ENCODE results near the gene OGA.

Gene OGA

DNA sequence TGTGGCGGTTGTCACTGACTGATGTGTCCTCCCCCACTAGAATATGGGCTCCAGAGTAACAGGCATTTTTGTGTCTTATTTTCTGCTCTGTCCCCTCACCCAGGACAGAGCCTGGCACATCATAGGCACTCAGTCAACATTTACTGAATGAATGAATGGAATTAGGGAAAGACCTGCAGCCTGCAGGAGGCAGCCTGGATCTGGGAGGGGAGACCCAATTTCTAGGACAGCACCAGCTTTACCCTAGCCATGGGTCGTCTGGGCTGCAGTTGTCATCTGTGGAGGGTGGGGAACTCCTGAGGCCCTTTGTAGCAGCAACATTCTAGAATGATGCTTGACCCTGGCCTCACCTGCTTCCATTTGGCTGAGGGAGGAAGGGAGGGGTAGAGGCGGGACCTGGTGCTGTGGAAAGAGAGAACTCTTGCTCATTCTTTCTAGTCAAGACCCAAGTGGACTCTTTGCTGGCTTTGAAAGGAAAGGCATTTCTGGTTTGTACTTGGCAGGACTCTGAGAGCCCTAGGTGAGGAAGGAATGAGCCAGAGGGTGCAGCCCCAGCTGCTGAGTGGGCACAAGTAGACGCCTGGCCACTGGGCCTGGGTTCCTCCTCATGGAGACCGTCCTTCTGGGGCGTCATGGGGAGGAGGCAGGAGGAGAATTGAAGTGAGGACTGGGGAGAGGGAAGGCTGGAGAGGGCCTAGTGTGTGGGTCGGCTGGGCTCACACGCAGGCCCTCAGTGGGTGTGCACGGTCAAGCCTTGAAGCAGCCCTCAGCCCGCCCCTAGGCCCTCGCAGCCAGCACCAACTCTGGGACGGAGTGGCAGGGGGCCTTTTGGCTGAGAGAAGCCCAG, 51.3 kb downstream of the OGA start:
- TF ChIP-seq EZH2 (IDR thresholded peaks at IDR 0.05) (no peak), FOXP2 (optimal IDR thresholded peaks at IDR 0.05; ENCODE audit: control extremely low read depth, extremely low read length, insufficient read depth) (no peak), POLR2AphosphoS5 (IDR thresholded peaks at IDR 0.05; ENCODE audit: borderline replicate concordance, low read depth, low read length) (no peak)
- H3K27ac ChIP-seq, result no peak overlapping the region
- no peaks in the 10 kb centered on the region for H3K36me3 ChIP-seq (ENCODE audit: insufficient read depth, low read length)
- H3K9ac ChIP-seq (ENCODE audit: insufficient read length), result no peak overlapping the region
- H3K9me3 ChIP-seq (ENCODE audit: low read depth, low read length), result no peaks in the 10 kb centered on the region
- no peak for DNase-seq (ENCODE audit: low read depth, low spot score)
- H3K4me3 ChIP-seq, result no peak overlapping the region

DNA sequence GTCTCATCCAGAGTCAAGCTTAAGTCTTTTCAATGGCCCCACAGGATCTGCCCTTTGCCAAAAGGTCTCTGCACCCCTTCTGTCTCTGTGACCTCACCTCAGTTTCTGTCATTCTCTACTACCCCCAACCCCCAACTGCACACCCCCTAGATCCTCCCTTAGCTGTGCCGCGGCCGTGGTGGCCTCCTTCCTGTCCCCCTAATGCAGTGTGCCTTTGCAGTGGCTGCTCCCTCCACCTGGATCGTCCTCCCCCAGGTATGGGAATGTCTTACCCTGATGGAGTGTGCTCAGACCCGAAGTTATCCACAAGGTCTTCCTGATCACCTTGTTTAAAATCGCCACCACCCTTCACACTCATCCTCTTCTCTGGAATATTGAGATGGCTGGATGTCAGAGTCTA, 51.9 kb downstream of the OGA start:
- no peaks in the 10 kb centered on the region for H3K36me3 ChIP-seq (ENCODE audit: insufficient read depth, low read length)
- DNase-seq (ENCODE audit: low read depth, low spot score), result no peak
- H3K4me3 ChIP-seq, result no peak overlapping the region
- no peak overlapping the region for H3K9ac ChIP-seq (ENCODE audit: insufficient read length)
- TF ChIP-seq FOXP2 (optimal IDR thresholded peaks at IDR 0.05; ENCODE audit: control extremely low read depth, extremely low read length, insufficient read depth) (no peak), EZH2 (IDR thresholded peaks at IDR 0.05) (no peak), POLR2AphosphoS5 (IDR thresholded peaks at IDR 0.05; ENCODE audit: borderline replicate concordance, low read depth, low read length) (no peak)
- no peak overlapping the region for H3K27ac ChIP-seq
- H3K9me3 ChIP-seq (ENCODE audit: low read depth, low read length), result no peaks in the 10 kb centered on the region

DNA sequence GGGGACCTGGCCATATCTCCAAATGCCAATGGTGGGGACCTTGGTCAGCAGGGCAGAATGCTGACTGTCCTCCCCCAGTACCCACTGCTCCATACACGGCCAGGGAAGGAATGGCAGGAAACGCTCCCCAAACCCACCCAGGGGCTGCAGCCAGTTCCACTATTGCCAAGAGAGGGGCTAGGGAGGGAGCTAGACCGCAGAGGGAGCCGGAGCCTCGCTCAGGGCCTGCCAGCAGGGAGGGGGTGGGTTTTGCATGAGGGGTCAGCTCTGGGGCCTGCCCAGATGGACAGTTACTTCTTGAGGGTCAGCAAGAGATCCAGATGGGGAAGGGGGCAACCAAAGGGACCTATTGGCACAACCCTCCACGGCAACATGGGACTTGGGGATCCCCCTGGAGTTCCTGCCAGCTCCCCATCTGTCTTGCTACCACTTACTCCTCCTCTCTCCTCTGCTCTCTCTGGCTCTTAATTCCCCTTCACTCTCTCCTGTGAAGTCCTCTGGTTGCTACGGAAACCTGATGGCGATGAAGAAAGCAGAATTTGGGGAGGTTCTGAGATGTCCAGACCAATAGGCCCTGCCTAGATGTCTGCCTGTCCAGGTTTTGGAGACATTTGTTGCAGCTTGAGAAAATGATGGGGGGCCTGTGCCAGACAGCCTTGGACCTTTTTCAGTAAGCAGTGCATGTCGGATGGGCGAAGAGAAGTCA, 55.0 kb downstream of the OGA start:
- H3K9me3 ChIP-seq (ENCODE audit: low read depth, low read length), result no peaks in the 10 kb centered on the region
- no peak overlapping the region for H3K9ac ChIP-seq (ENCODE audit: insufficient read length)
- DNase-seq (ENCODE audit: low read depth, low spot score), result no peak
- no peak overlapping the region for H3K27ac ChIP-seq
- no peaks in the 10 kb centered on the region for H3K36me3 ChIP-seq (ENCODE audit: insufficient read depth, low read length)
- TF ChIP-seq FOXP2 (optimal IDR thresholded peaks at IDR 0.05; ENCODE audit: control extremely low read depth, extremely low read length, insufficient read depth) (no peak), POLR2AphosphoS5 (IDR thresholded peaks at IDR 0.05; ENCODE audit: borderline replicate concordance, low read depth, low read length) (no peak), EZH2 (IDR thresholded peaks at IDR 0.05) (no peak)
- no peak overlapping the region for H3K4me3 ChIP-seq

DNA sequence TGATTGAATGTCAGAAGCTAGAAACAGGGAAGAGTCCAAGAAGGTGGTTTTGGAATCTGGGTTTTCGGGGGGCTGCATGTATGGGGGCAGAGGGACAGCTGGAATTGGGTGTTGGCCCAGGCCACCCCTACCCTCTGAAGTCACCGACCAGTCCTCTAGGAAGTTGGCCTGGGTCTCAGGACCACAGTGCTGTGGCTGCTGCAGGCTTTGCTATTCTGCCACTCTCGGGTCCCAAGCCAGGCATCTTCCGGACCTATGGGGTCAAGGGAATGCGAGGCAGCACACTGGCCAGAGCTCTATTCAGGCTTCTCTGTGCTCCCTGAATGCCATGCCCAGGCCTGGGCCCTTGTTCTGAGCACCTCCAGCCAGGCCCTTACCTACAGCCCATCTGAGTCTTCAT, 55.5 kb downstream of the OGA start:
- Histone ChIP-seq H3K36me3 (ENCODE audit: insufficient read depth, low read length) (no peaks in the 10 kb centered on the region), H3K9ac (ENCODE audit: insufficient read length) (no peak overlapping the region), H3K4me3 (no peak overlapping the region), H3K27ac (no peak overlapping the region), H3K9me3 (ENCODE audit: low read depth, low read length) (no peaks in the 10 kb centered on the region)
- no peak for DNase-seq (ENCODE audit: low read depth, low spot score)
- TF ChIP-seq FOXP2 (optimal IDR thresholded peaks at IDR 0.05; ENCODE audit: control extremely low read depth, extremely low read length, insufficient read depth), result no peak
- no peak for TF ChIP-seq POLR2AphosphoS5 (IDR thresholded peaks at IDR 0.05; ENCODE audit: borderline replicate concordance, low read depth, low read length)
- TF ChIP-seq EZH2 (IDR thresholded peaks at IDR 0.05), result no peak

DNA sequence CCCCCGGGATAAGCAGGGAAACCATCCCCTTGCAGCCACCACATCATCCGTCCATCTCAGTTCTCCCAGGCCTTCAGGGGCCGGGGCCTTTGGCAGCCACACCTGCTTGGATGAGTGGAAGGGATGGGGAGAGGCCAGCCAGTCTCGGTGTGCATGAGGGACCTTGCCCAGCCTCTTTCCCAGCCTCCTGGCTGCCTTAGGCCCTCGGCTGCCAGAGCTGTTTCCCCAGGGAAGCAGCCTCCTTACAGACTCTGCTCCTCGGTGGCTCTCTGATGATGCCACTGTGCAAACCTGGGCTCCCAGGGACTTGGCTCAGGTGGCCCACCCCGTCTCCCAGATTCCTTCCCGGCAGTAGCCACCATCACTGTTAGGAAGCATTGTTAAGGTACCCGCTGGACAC, 57.0 kb downstream of the OGA start:
- Histone ChIP-seq H3K9me3 (ENCODE audit: low read depth, low read length) (no peaks in the 10 kb centered on the region), H3K36me3 (ENCODE audit: insufficient read depth, low read length) (no peaks in the 10 kb centered on the region), H3K4me3 (no peak overlapping the region), H3K9ac (ENCODE audit: insufficient read length) (no peak overlapping the region), H3K27ac (no peak overlapping the region)
- no peak for DNase-seq (ENCODE audit: low read depth, low spot score)
- TF ChIP-seq EZH2 (IDR thresholded peaks at IDR 0.05) (no peak), POLR2AphosphoS5 (IDR thresholded peaks at IDR 0.05; ENCODE audit: borderline replicate concordance, low read depth, low read length) (no peak), FOXP2 (optimal IDR thresholded peaks at IDR 0.05; ENCODE audit: control extremely low read depth, extremely low read length, insufficient read depth) (no peak)

DNA sequence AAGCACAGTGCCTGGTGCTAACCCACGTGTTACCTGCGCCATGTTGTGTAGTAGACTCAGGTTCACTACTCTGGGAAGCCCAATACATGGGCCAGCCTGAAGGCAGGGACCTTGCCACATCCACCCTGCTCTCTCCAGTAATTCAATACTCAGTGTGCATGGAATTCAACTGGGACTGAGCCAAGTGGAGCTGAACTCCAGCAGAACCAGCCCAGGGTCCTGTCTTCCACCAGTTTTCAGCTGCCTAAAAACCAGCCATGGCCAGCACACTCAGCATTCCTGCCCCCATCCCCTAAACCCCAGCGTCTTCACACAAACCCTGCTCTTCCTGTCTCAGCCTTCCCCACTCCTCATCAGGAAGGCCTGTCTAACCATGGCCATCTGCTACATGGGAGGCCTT, 57.7 kb downstream of the OGA start:
- DNase-seq (ENCODE audit: low read depth, low spot score), result no peak
- H3K9me3 ChIP-seq (ENCODE audit: low read depth, low read length), result no peaks in the 10 kb centered on the region
- no peaks in the 10 kb centered on the region for H3K36me3 ChIP-seq (ENCODE audit: insufficient read depth, low read length)
- H3K9ac ChIP-seq (ENCODE audit: insufficient read length), result no peak overlapping the region
- H3K4me3 ChIP-seq, result no peak overlapping the region
- no peak overlapping the region for H3K27ac ChIP-seq
- TF ChIP-seq EZH2 (IDR thresholded peaks at IDR 0.05) (no peak), POLR2AphosphoS5 (IDR thresholded peaks at IDR 0.05; ENCODE audit: borderline replicate concordance, low read depth, low read length) (no peak), FOXP2 (optimal IDR thresholded peaks at IDR 0.05; ENCODE audit: control extremely low read depth, extremely low read length, insufficient read depth) (no peak)

DNA sequence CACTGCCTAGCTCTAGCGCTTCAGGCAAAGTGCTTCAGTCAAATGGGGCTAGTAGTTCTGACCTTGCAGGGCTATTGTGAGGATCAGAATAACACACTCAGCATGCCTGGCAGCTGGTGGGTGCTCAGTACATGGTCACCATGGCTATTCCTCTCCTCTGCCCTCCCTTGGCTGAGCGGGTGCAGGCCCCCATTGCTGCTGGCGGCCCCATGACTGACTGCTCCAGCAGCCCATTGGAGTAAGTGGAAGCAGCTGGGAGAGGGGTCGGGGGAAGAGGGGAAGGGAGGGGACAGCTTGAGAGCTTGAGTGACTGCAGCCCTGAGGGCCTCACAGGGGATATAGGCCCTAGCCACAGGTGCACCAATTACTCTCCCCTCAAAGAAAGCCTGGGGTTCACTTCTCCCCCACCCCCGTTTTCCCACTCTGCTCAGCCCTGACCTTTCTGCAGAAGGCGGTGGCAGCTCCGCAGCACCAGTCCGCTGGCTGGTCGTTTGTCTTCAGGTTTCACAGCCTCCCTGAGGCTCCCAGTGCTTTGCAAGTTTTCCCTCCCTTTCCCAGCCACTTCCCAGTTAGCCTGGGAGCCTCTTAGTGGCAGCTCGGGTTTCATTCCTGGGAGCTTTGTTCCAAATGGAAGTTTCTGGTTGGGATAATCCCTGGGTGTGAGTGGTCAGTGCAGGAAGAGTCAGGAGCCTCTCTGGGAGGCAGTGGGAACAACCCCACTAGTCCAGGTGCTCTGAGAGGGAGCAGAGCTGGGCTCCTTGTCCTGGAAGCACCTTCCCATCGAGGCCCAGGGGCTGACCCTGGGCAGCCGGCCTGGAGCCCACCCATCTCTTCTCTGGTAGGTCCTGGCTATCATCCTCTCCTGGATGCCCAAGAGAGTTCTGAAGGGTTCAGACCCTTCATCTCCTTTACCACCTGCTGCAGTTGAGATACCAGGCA, 58.7 kb downstream of the OGA start:
- Histone ChIP-seq H3K4me3 (no peak overlapping the region), H3K9me3 (ENCODE audit: low read depth, low read length) (no peaks in the 10 kb centered on the region), H3K36me3 (ENCODE audit: insufficient read depth, low read length) (no peaks in the 10 kb centered on the region), H3K9ac (ENCODE audit: insufficient read length) (no peak overlapping the region), H3K27ac (no peak overlapping the region)
- no peak for DNase-seq (ENCODE audit: low read depth, low spot score)
- no peak for TF ChIP-seq POLR2AphosphoS5 (IDR thresholded peaks at IDR 0.05; ENCODE audit: borderline replicate concordance, low read depth, low read length)
- TF ChIP-seq EZH2 (IDR thresholded peaks at IDR 0.05), result no peak
- no peak for TF ChIP-seq FOXP2 (optimal IDR thresholded peaks at IDR 0.05; ENCODE audit: control extremely low read depth, extremely low read length, insufficient read depth)

DNA sequence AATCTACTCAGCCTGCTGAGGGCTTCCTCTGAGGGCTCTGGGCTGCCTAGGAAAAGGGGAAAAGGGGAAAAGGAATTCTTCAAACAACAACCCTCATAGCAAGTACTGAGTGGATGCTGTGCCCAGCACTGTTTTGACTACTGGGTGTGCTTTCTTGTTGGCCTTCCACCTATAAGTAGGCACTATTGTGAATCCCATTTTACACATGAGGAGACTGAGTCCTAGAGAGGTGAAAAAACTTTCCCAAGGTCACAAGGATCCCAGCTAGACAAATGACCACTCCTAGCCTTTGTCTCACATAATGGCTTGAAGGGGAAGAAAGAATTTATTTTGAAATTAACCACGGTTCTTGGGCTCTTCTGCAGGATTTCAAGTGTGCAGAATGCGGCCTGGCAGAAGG, 59.4 kb downstream of the OGA start:
- TF ChIP-seq FOXP2 (optimal IDR thresholded peaks at IDR 0.05; ENCODE audit: control extremely low read depth, extremely low read length, insufficient read depth) (no peak), EZH2 (IDR thresholded peaks at IDR 0.05) (no peak), POLR2AphosphoS5 (IDR thresholded peaks at IDR 0.05; ENCODE audit: borderline replicate concordance, low read depth, low read length) (no peak)

More for the DNA sequence above, 59.4 kb downstream of the OGA start:
- Histone ChIP-seq H3K9me3 (ENCODE audit: low read depth, low read length) (no peaks in the 10 kb centered on the region), H3K9ac (ENCODE audit: insufficient read length) (no peak overlapping the region), H3K36me3 (ENCODE audit: insufficient read depth, low read length) (no peaks in the 10 kb centered on the region), H3K27ac (no peak overlapping the region), H3K4me3 (no peak overlapping the region)
- DNase-seq (ENCODE audit: low read depth, low spot score), result no peak
